GM23338 (cell line): ENCODE results near the gene ATXN7. TPM values are rescaled to one million over a fixed set of nuclear protein-coding genes. Genes with fewer than 3 reads are reported as not detected.

Experiments used
- ATAC-seq: fragments of 200-7000 bp; cut with Tn5 transposase; 3 replicates; pipeline ENCODE4 v1.9.1; 2020
- DNase-seq: peaks from one replicate; pipeline ENCODE4 v3.0.0-alpha.2; 2015; ENCODE audit warnings: low spot score
- H2AFZ ChIP-seq: fragments of 200-600 bp; sonication (generic); 2 replicates; pipeline ENCODE4 v1.8.0; 2016; ENCODE audit warnings: antibody characterized with exemption, mild to moderate bottlenecking, moderate library complexity
- H3F3A ChIP-seq: fragments of 200-600 bp; sonication (generic); replicated peaks from 2 replicates; pipeline ENCODE4 v1.8.0; 2017; ENCODE audit warnings: antibody characterized with exemption, mixed run types, low read depth
- H3K27ac ChIP-seq: fragments of 200-600 bp; sonication (generic); 2 replicates; pipeline ENCODE4 v1.6.1; 2016; ENCODE audit warnings: low read depth
- H3K27me3 ChIP-seq: fragments of 200-600 bp; sonication (generic); 2 replicates; pipeline ENCODE4 v1.8.0; 2016; ENCODE audit warnings: mild to moderate bottlenecking, mixed run types, moderate library complexity; ENCODE audit not compliant: insufficient read depth
- H3K36me3 ChIP-seq: fragments of 200-600 bp; sonication (generic); 2 replicates; pipeline ENCODE4 v1.8.0; 2016; ENCODE audit warnings: mild to moderate bottlenecking; ENCODE audit not compliant: insufficient read depth
- H3K4me1 ChIP-seq: fragments of 200-600 bp; sonication (generic); 2 replicates; pipeline ENCODE4 v1.8.0; 2016; ENCODE audit warnings: mild to moderate bottlenecking, moderate library complexity; ENCODE audit not compliant: insufficient read depth
- H3K4me2 ChIP-seq: fragments of 200-600 bp; sonication (generic); 2 replicates; pipeline ENCODE4 v1.7.1; 2017; ENCODE audit warnings: mixed run types
- H3K4me3 ChIP-seq: fragments of 200-600 bp; sonication (generic); 2 replicates; pipeline ENCODE4 v1.6.1; 2016; ENCODE audit warnings: mixed run types
- H3K79me2 ChIP-seq: fragments of 200-600 bp; sonication (generic); replicated peaks from 2 replicates; pipeline ENCODE4 v1.8.0; 2017; ENCODE audit warnings: mild to moderate bottlenecking; ENCODE audit not compliant: insufficient read depth
- H3K9me2 ChIP-seq: fragments of 200-600 bp; sonication (generic); 2 replicates; pipeline ENCODE4 v1.8.0; 2017; ENCODE audit not compliant: insufficient read depth
- H4K20me1 ChIP-seq: fragments of 200-600 bp; sonication (generic); replicated peaks from 2 replicates; pipeline ENCODE4 v1.8.0; 2017; ENCODE audit warnings: mild to moderate bottlenecking; ENCODE audit not compliant: insufficient read depth
- H3K27ac Mint-ChIP-seq: 2 replicates; pipeline ENCODE4 v1.8.0; 2020; ENCODE audit warnings: inconsistent platforms, mild to moderate bottlenecking, moderate library complexity, mixed read lengths
- H3K27me3 Mint-ChIP-seq: 3 replicates; pipeline ENCODE4 v1.8.0; 2022; ENCODE audit warnings: low read depth, mild to moderate bottlenecking, moderate library complexity, mixed read lengths, inconsistent platforms; ENCODE audit not compliant: insufficient read depth, poor library complexity
- H3K36me3 Mint-ChIP-seq: 3 replicates; pipeline ENCODE4 v1.8.0; 2021; ENCODE audit warnings: low read depth, mild to moderate bottlenecking, inconsistent platforms, moderate library complexity, mixed read lengths
- H3K4me1 Mint-ChIP-seq: 3 replicates; pipeline ENCODE4 v1.8.0; 2020; ENCODE audit warnings: mild to moderate bottlenecking, inconsistent platforms, mixed read lengths
- H3K4me3 Mint-ChIP-seq: 3 replicates; pipeline ENCODE4 v1.8.0; 2021; ENCODE audit warnings: moderate library complexity, mild to moderate bottlenecking, inconsistent platforms, mixed read lengths
- H3K9me3 Mint-ChIP-seq: 3 replicates; pipeline ENCODE4 v1.8.0; 2020; ENCODE audit warnings: moderate library complexity, mild to moderate bottlenecking, inconsistent platforms, mixed read lengths
- CREB1 ChIP-seq: fragments of 250-450 bp; sonication (Bioruptor Pico); IDR thresholded peaks from 2 replicates; pipeline ENCODE4 v1.5.0; 2020; ENCODE audit warnings: low read depth, mild to moderate bottlenecking, moderate library complexity
- EZH2 ChIP-seq: fragments of 200-600 bp; sonication (generic); IDR thresholded peaks from one replicate; pipeline ENCODE4 v1.8.0; 2017; ENCODE audit warnings: antibody characterized with exemption, mild to moderate bottlenecking, low read depth; ENCODE audit not compliant: unreplicated experiment
- EZH2phosphoT487 ChIP-seq: fragments of 200-600 bp; sonication (generic); IDR thresholded peaks from one replicate; pipeline ENCODE4 v1.8.1; 2018; ENCODE audit warnings: antibody characterized with exemption; ENCODE audit not compliant: unreplicated experiment
- JUNB ChIP-seq: IDR thresholded peaks from one replicate; pipeline ENCODE4 v1.6.1; 2016; ENCODE audit warnings: antibody characterized with exemption; ENCODE audit not compliant: unreplicated experiment
- NANOG ChIP-seq: IDR thresholded peaks from 2 replicates; pipeline ENCODE4 v1.6.1; 2016; ENCODE audit warnings: antibody characterized with exemption, borderline replicate concordance
- ZNF462 ChIP-seq: fragments of 250-450 bp; sonication (Bioruptor Pico); IDR thresholded peaks from 2 replicates; pipeline ENCODE4 v1.5.0; 2020; ENCODE audit warnings: mild to moderate bottlenecking, moderate library complexity
- polyA plus RNA-seq: library from polyadenylated mRNA; unstranded; fragments of >200 nt; fragmentation: Nextera tagmentation; extraction: Ambion mirVana; gene quantifications from 2 replicates; pipeline ENCODE4 v1.2.1, GENCODE V29; 2016
- total RNA-seq: library from RNA; depleted of rRNA; stranded (reverse); fragments of >200 nt; shearing (Covaris generic); gene quantifications from 2 replicates; pipeline ENCODE4 v1.2.3, GENCODE V29; 2014
- TF ChIP-seq, protein P1 (sequence below), 2 experiments: fragments of 200-600 bp in 1 of 2; sonication (generic) in 1 of 2; conservative IDR thresholded peaks; 2 replicates each; pipeline versions ENCODE4 v1.5.1 to v1.6.1; 2016 to 2017; ENCODE audit warnings: antibody characterized with exemption in 2 of 2, low read depth in 2 of 2, mild to moderate bottlenecking in 2 of 2, moderate library complexity in 1 of 2

ATXN7 gene
- total and polyA plus RNA-seq, 2 experiments from 2014 or later = 4.0 to 17.2 TPM

DNA sequence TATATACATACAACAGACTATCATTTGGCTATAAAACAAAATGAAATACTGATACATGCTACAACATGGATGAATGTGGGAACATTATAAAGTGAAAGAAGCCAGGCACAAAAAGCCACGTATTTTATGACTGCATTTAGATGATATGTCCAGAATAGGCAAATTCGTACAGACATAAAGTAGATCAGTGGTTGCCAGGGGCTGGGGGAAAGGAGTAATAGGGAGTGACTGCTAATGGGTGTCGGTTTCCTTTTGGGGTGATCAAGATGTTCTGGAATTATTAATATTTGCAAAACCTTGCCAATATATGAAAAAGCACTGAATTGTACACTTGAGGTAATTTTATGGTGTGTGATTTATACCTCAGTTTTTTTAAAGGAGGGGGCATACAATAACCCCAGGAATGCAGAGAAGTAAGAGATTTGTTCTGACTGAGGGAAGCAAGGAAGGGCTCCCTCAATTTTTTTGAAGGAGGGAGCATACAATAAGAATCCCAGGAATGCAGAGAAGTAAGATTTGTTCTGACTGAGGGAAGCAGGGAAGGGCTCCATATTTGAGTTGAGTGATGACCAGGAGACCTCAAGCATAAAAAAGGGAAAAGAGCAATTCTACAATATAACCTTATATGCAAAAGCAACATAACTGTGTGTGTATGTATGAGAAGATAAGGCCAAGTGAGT, 153.4 kb downstream of the ATXN7 start (continued):
- TF ChIP-seq ZNF462 (CRISPR knock-in tag) = no peak
- TF ChIP-seq, protein P1, sequence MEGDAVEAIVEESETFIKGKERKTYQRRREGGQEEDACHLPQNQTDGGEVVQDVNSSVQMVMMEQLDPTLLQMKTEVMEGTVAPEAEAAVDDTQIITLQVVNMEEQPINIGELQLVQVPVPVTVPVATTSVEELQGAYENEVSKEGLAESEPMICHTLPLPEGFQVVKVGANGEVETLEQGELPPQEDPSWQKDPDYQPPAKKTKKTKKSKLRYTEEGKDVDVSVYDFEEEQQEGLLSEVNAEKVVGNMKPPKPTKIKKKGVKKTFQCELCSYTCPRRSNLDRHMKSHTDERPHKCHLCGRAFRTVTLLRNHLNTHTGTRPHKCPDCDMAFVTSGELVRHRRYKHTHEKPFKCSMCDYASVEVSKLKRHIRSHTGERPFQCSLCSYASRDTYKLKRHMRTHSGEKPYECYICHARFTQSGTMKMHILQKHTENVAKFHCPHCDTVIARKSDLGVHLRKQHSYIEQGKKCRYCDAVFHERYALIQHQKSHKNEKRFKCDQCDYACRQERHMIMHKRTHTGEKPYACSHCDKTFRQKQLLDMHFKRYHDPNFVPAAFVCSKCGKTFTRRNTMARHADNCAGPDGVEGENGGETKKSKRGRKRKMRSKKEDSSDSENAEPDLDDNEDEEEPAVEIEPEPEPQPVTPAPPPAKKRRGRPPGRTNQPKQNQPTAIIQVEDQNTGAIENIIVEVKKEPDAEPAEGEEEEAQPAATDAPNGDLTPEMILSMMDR (conservative IDR thresholded peaks at IDR 0.05; ENCODE audit: low read depth in 2 of 2) = no peak

DNA sequence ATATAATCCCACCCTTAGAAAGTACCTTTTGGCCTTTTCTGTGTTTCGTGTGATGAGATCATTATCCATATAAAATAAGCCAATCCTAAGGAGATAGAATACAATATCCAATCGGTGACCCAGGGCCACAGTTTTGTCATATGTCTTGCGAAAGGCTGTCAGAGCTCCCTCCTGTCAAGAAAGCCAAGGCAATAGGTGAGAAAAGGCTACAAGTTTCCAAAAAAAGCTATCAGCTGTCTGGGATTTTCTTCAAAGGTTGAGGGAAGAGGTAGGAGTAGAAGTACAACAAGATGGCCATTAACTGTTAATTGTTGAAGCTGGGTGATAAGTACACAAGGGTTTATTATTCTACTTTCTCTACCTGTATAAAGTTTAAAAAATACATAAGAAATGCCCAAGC, 155.6 kb downstream of the ATXN7 start:
- H3K27me3 Mint-ChIP-seq = peaks cover 2% of the 10 kb centered on the region
- H3K36me3 ChIP-seq = peaks cover 39% of the 10 kb centered on the region
- no peak overlapping the region for H2AFZ ChIP-seq
- no peak for DNase-seq
- no peak overlapping the region for H3K4me3 Mint-ChIP-seq
- ATAC-seq = no peak
- no peak overlapping the region for H3K27ac Mint-ChIP-seq
- H3K4me1 ChIP-seq = peaks cover 3% of the 10 kb centered on the region; the same call in 1 of the 2 replicates
- no peaks in the 10 kb centered on the region for H3F3A ChIP-seq
- peaks cover 10% of the 10 kb centered on the region for H3K4me1 Mint-ChIP-seq
- no peak overlapping the region for H3K4me2 ChIP-seq
- H4K20me1 ChIP-seq = peaks cover 3% of the 10 kb centered on the region
- H3K79me2 ChIP-seq = peaks cover 33% of the 10 kb centered on the region
- H3K36me3 Mint-ChIP-seq = peaks cover 62% of the 10 kb centered on the region
- H3K27me3 ChIP-seq = no peaks in the 10 kb centered on the region
- no peaks in the 10 kb centered on the region for H3K9me2 ChIP-seq
- no peak overlapping the region for H3K4me3 ChIP-seq
- no peaks in the 10 kb centered on the region for H3K9me3 Mint-ChIP-seq
- H3K27ac ChIP-seq = no peak overlapping the region
- no peak for TF ChIP-seq NANOG
- TF ChIP-seq, protein P1 (conservative IDR thresholded peaks at IDR 0.05; ENCODE audit: low read depth in 2 of 2) = no peak
- TF ChIP-seq EZH2phosphoT487 = no peak
- TF ChIP-seq EZH2 = no peak
- no peak for TF ChIP-seq CREB1
- TF ChIP-seq JUNB = no peak
